ENCODE measurements around the gene CBLN3. TPM values are rescaled to one million over a fixed set of nuclear protein-coding genes. Genes with fewer than 3 reads are reported as not detected.

CBLN3 gene
- total and polyA plus RNA-seq, 2 of the 4 experiments (the other 2 are of a cell fraction), result 0.72 to 4.5 TPM

- no peaks in the 10 kb centered on the region for H3K9me3 ChIP-seq (ENCODE audit: control insufficient read depth, insufficient read depth, low read length)
- H3K4me3 ChIP-seq (ENCODE audit: insufficient read depth, low read depth, low read length), result no peak overlapping the region
- no peak overlapping the region for H3K14ac ChIP-seq (replicated peaks; ENCODE audit: low read depth, low read length)
- H2BK20ac ChIP-seq (ENCODE audit: low read depth, low read length), result no peak overlapping the region
- no peak overlapping the region for H3K27ac ChIP-seq (ENCODE audit: insufficient read depth, low read length)
- H3K79me1 ChIP-seq (ENCODE audit: low read depth in 1 of 2, low read length in 2 of 2), result no peaks in the 10 kb centered on the region
- no peak overlapping the region for H4K91ac ChIP-seq (ENCODE audit: insufficient read depth, low read depth, low read length)
- POLR2A ChIA-PET (ENCODE audit: unreplicated experiment), result interaction anchor here (1.2 kb wide), 1 partner anchor 9 kb away, joined by 3 read pairs; no protein-coding TSS in a partner anchor
- H3K9ac ChIP-seq (ENCODE audit: low read depth, low read length), result no peak overlapping the region
- no peak overlapping the region for H2AK5ac ChIP-seq (ENCODE audit: low read depth, low read length)
- no peak overlapping the region for H3K56ac ChIP-seq (ENCODE audit: extremely low read depth, insufficient read depth, low read length)
- in situ Hi-C loops (cut with MboI; ENCODE audit: low sequenced_read_pairs) (no loop called here), intact Hi-C loops (cut with micrococcal nuclease) (no loop called here), dilution Hi-C loops (cut with HindIII; ENCODE audit: low sequenced_read_pairs, unreplicated experiment) (no loop called here)
- ATAC-seq (ENCODE audit: low read depth) (no peak), DNase-seq (no peak)
- 0 out of 2 replicates have a peak, but pooled peaks cover 3% of the 10 kb centered on the region for H4K20me1 ChIP-seq (ENCODE audit: insufficient read depth, low read length)
- no peak overlapping the region for H4K8ac ChIP-seq (ENCODE audit: low read depth in 2 of 2, low read length in 2 of 2)
- no CpG with 5 or more reads among the region's 15 CpGs for WGBS, 2 experiments (ENCODE audit: extremely low coverage in 2 of 2, insufficient read length in 1 of 2)
- no peaks in the 10 kb centered on the region for H3K4me1 ChIP-seq (ENCODE audit: control insufficient read depth, insufficient read depth, low read length)
- H3K27me3 ChIP-seq (ENCODE audit: control insufficient read depth, insufficient read depth, low read length), result peaks cover 7% of the 10 kb centered on the region
- H2BK15ac ChIP-seq (ENCODE audit: low read depth, low read length), result no peak overlapping the region
- no peak overlapping the region for H3K23ac ChIP-seq (ENCODE audit: low read depth, low read length)
- no peak overlapping the region for H3K18ac ChIP-seq (ENCODE audit: low read depth, low read length)
- peaks cover 31% of the 10 kb centered on the region for H3K36me3 ChIP-seq (ENCODE audit: control insufficient read depth, insufficient read depth, low read length)
- no peak overlapping the region for H4K5ac ChIP-seq (ENCODE audit: low read depth, low read length)
- CTCF ChIA-PET, result no interaction called here
- H3K4ac ChIP-seq (ENCODE audit: low read depth, low read length), result no peak overlapping the region
- H2BK5ac ChIP-seq (ENCODE audit: low read depth, low read length, poor library complexity, severe bottlenecking), result no peak overlapping the region
- no peak overlapping the region for H2AK9ac ChIP-seq (replicated peaks; ENCODE audit: low read depth, low read length, poor library complexity)
- no peak overlapping the region for H3K4me2 ChIP-seq (ENCODE audit: low read depth, low read length)
- no peak overlapping the region for H2BK120ac ChIP-seq (ENCODE audit: low read depth, low read length)
- BruUV-seq (replicated peaks), result no TSS peak
- H2AFZ ChIP-seq (replicated peaks; ENCODE audit: low read length, poor library complexity), result no peak overlapping the region
- TF ChIP-seq MAZ (IDR thresholded peaks at IDR 0.05; ENCODE audit: borderline replicate concordance, low read depth, low read length), result no peak
- TF ChIP-seq MAFK (IDR thresholded peaks at IDR 0.05; ENCODE audit: low read depth, low read length), result no peak
- TF ChIP-seq BHLHE40 (IDR thresholded peaks at IDR 0.05; ENCODE audit: low read depth, low read length), result no peak
- no peak for TF ChIP-seq SMC3 (IDR thresholded peaks at IDR 0.05; ENCODE audit: low read depth, low read length)
- H3K9me1 ChIP-seq (ENCODE audit: insufficient read depth, low read length), result peaks cover 7% of the 10 kb centered on the region
These were observed 49.3 kb downstream of the CBLN3 start for GRCh38 chr14:24379907-24380730.

Measured in IMR-90 (cell line).